ENCODE results near the gene ADM.

ADM gene

DNA sequence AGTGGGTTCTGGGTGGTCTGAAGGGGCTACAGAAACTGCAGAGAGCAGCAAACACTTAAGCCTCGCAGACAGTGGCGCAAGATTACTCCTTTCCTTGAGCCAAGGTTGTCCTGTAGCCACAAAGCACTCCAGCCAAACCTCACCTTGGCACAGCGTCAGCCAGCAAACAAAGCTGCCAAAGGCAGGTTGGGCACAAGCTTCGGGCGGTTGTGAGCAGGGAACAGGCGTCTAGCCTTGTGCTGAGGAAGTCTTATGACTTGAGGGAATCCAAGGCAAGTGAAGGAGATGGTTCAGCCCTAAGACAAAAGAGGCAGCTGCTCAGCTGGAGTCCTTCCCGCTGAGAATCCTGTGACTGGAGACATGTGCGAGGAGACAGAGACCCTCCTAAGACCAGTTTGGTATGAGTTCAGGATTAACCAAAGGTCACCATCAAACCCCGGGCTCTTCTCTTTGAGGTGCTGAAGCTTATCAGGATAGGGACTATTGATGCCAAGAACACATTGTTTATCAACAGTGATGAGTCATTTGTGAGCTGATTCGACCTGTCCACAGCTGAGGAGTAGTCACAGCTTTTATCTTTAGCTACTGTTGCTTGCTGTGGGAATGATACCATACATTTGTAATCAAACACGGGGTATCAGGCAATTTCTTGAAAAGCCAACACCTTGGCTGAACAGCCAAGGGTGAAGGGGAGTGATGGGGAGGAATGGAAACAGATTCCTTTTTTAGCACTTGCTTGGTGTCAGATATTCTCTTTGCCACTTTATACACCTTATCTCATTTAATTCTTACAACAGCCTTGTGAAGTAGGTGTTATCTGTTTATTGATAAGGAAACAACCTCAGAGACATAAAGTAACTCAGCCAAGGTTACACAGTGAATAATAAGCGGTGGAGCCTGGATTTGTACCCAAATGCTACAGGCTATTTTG lies 4.6 kb downstream of the ADM start:
- DNase-seq (ENCODE audit: low read depth in 3 of 3) = no peak

GRCh38 chr11:10310301-10310841 lies 5.5 kb downstream of the ADM start:
- DNase-seq (ENCODE audit: low read depth in 3 of 3) = no peak

DNA sequence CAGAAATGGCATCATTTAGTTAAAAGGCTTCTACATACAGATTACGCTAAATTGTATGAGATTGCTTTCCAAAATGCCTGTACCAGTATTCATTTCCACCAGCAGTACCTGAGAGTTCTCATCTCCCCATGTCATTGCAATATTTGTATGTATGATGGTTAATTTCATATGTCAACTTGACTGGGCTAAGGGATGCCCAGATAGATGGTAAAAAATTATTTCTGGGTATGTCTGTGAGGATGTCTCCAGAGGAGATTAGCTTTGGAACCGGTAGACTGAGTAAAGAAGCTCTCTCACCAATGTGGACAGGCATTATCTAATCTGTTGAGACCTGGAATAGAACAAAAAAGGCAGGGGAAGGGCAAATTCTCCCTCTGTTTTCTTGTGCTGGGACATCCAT lies 6.9 kb downstream of the ADM start:
- no peak for DNase-seq (ENCODE audit: low read depth in 3 of 3)

- no peak for DNase-seq (ENCODE audit: low read depth in 3 of 3)
Observed at GRCh38 chr11:10314199-10315072, 9.6 kb downstream of the ADM start.

DNA sequence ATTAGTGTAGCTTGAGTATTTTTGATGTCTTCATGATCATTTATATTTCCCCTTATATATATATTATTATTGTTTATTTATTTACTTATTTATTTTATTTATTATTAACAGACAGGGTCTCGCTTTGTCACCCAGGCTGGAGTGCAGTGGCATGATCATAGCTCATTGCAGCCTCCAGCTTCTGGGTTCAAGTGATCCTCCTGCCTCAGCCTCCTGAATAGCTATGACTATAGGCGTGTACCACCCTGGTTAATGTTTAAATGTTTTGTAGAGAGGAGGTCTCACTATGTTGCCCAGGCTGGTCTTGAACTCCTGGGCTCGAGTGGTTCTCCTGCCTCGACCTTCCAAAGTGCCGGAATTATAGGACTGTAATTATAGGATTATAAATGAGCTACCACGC lies 10.2 kb downstream of the ADM start:
- DNase-seq (ENCODE audit: low read depth in 3 of 3) = no peak

DNA sequence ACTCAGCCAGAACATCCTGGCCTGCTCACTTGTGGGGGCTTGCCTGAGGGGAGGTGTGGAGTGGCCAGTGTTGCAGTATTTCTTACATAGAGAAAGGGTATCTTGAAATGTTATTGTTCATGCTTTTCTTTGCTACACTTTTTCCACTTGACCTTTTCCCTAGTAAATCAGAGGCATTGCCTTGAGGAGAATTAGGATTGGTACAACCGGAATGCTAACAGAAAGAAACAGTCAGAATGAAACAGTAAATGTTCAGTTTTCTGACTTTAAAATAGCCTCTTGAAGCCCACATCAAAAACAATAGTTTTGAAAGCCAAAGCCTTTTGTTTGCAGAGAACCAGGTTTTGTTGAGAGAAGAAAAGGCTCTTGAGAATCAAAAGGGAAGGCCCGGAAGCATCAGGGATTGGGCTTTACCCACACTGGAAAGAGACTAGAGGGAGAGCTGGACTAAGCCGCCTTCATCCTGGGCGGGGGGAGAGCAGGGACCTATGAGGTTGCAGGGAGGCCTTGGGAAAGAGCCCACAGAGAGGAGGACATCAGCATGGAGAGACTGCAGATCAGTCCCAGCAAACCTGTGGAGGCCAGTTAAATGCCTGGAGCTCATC lies 12.4 kb downstream of the ADM start:
- DNase-seq (ENCODE audit: low read depth in 3 of 3) = no peak

DNA sequence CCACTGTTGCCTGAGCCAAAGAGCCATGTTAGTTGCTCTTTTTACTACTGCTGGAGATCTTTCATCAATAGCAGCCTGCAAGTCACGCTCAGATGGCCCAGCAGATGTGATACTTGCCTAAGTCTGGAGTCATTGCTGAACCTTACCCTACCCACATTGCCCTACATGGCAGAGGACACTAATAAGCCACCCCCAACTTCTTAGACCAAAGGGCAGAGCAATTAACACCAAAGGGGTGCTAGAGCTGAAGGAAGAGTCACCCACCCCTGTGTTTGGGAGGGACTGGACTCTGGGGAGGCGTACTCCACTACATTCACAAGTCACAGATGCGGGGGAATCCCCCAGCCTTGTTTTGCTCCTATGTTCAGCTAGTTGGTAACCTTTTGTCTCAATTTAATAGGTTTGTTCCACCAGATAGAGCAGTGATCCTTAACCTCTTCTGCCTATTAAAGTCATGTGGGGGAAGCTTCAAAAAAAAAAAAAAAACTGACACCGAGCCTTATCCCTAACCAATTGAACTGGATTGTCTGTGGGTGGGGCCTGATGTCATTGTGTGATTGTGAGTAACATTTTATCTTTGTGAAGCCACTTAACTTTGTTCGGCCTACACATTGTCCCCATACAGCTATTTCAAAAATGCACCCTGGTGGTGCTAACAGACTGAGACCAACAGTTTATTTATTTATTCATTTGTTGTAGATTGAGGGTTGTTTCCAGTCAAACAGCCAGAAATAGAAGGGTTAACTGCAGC lies 13.1 kb downstream of the ADM start:
- DNase-seq (ENCODE audit: low read depth in 3 of 3) = no peak

DNA sequence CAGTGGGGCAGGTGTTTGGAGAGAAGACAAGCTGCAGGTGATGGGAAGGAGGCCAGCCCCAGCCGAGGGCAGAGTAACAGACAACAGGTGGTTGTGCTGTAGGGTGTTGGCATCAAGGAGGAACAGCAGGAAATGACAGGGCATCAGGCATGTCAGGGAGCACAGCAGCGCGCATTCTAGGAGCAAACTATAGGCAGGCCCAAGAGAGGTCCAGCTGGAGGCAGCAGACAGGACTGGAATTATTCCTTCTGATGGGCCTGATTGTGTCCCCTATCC lies 13.6 kb downstream of the ADM start:
- no peak for DNase-seq (ENCODE audit: low read depth in 3 of 3)

- no peak for DNase-seq (ENCODE audit: low read depth in 3 of 3)
Observed at GRCh38 chr11:10319702-10320558, 15.1 kb downstream of the ADM start.

DNA sequence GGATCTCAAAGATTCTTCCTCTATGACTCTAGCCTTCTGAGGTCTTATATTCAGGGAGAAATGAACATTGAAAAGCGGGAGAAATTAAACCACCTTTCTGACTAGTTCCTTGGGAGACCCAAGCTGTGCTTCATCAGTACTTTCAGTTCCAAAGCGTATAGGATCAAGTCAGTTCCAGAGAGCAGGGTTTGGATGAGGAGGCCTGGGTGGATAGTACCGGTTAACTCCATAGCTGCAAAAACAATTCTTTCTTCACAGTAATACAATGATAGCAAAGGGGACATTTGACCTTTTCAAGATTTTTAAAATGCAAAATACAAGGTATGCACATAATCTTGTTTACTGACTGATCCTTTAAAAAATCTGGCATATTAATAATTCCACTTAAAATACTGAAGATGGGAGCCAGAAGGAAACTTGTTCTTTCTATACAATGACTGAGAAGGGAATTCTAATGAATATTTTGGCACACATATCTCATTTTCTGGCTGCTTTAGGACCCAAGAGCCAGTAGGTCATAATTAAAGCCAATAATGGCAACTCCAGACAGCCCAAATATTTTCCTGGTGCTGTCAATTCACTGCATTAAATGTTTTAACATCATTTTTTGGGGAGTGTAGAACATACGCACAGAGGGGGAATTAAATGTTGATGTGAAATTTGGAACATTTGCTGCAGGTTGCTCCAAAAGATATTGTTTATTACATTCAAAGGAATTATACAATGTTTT lies 16.0 kb downstream of the ADM start:
- no peak for DNase-seq (ENCODE audit: low read depth in 3 of 3)

- no peak for DNase-seq (ENCODE audit: low read depth in 3 of 3)
Observed at GRCh38 chr11:10322401-10322800, 17.5 kb downstream of the ADM start.

DNA sequence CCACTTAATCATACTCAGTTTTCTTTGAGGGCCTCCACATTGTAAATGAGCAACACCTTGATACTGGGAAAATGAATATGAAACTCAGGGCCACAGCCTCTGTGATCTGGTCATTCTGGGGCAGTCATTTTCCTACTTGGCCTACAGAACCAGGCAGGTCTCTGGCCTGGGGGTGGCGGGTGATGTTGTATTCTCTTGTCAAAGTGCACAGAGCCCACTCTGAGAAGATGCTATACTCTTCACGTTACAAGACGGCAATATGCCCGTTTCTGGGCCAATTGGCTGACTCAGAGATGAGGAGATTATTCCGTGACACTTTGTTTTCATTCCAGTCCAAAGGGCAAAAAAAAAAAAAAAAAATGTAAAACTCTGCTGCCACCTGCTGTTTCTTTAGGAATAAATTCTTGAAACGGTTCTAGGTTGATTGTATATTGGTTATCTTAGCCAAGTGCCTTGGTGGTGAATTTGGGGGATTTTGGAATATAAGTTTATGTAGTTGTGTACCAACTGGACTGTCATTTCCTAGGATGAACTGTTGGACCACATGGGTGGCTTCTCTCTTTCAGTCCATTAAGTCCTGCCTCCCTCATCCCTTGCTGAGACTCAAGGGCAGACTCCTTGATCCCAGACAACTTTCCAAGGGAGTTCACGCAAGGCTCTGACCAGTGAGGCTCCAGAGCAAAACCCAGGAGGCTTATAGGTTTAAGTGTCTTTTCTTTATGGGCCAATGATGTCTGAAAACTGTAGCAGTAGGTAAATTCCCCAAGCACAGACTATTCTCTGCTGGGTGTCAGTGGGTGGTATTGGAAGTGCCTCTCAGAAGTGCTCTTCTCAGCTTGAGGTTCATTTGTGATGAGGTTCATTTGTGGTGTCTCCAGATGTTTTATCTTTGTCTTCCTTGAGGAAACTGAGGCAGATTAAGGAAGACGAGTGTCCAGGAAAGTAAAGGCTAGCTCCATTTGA lies 18.2 kb downstream of the ADM start:
- peak in 2 of 3 experiments; percentile 28 to 59 for DNase-seq (ENCODE audit: low read depth in 3 of 3)

- DNase-seq (ENCODE audit: low read depth in 3 of 3) = no peak
Observed at GRCh38 chr11:10323793-10324170, 18.9 kb downstream of the ADM start.

- no peak for DNase-seq (ENCODE audit: low read depth in 3 of 3)
Observed at GRCh38 chr11:10324474-10324873, 19.6 kb downstream of the ADM start.

DNA sequence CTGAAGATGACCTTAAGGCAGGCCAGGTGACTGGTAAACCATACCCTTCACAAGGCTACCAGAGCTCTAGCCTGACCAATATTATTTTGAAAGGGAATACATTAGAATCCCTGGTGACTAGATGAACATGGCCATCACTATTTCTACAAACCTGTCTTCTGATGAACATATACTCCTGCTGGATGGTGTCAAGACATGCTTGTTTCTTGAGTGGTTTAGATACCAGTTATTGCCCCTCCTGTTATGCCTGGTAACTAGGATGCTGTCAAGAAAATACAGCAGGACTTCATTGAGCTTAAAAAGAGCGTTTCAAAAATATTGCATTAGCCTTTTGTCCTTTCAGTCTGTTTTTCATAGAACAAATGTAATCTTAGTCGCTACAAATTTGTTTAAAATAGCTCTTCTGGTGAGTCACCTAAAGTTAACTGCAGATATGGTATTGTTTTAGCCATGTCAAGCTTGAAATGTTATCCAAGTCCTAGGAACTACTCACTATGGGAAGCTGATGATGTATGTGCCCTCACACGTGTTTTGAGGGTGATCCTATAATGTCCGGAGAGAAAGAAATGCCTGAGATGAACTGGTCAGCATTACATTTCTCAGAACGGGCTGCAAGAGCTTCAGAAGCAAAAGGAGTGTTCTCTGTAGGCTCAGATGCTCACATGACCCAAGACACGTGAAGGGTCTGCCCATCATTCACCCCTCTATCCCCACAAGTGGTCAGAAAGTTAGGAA lies 20.6 kb downstream of the ADM start:
- DNase-seq (ENCODE audit: low read depth in 3 of 3) = no peak

GRCh38 chr11:10326012-10326964 lies 21.4 kb downstream of the ADM start:
- DNase-seq (ENCODE audit: low read depth in 3 of 3) = no peak

DNA sequence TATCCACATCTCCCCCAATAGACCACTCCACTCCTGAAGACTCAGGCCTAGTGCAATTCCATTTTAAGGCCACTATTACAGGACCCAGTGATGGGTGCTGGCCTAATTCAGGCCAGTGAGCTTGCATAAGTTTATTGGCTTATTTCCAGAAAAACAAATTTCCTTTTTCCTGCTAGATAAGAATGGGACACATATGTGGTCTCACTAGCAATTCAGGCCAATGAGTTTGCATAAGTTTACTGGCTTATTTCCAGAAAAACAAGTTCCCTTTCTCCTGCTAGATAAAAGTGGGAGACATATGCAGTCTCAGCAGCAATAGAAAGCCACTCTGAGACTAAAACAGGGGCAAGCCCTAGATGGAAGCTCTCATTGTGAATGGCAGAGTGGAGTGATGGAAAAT lies 22.4 kb downstream of the ADM start:
- DNase-seq (ENCODE audit: low read depth in 3 of 3) = no peak
